H1 (cell line): ENCODE results near the gene RPAP3.

Experiments used
- CHD2 ChIP-seq: IDR thresholded peaks from 2 replicates; pipeline ENCODE4 v1.6.1; 2012; ENCODE audit warnings: low read length, improper control_type of control experiment
- POLR2A ChIP-seq, 2 experiments: IDR thresholded peaks; 1 replicate in 1 of 2; 2 replicates in 1 of 2; pipeline ENCODE4 v1.6.1; 2011; ENCODE audit warnings: low read depth in 2 of 2, low read length in 2 of 2, mild to moderate bottlenecking in 2 of 2; ENCODE audit errors: control extremely low read depth in 1 of 2
- POLR2AphosphoS5 ChIP-seq: IDR thresholded peaks from 2 replicates; pipeline ENCODE4 v1.6.1; 2011; ENCODE audit warnings: low read depth, low read length
- RNF2 ChIP-seq: fragments of 200-900, 300-1000 bp; sonication (generic); IDR thresholded peaks from 2 replicates; pipeline ENCODE4 v1.7.1; 2016; ENCODE audit warnings: borderline replicate concordance, low read depth, mild to moderate bottlenecking, antibody characterized with exemption, low read length; ENCODE audit not compliant: poor library complexity, severe bottlenecking; ENCODE audit errors: missing control alignments
- SUZ12 ChIP-seq: fragments of 200-600 bp; sonication (generic); IDR thresholded peaks from 2 replicates; pipeline ENCODE4 v1.6.1; 2012; ENCODE audit warnings: mild to moderate bottlenecking, inconsistent platforms, low read length, moderate library complexity, mixed read lengths
- TAF1 ChIP-seq: IDR thresholded peaks from 2 replicates; pipeline ENCODE4 v1.6.1; 2011; ENCODE audit warnings: mild to moderate bottlenecking, low read depth, low read length
- TF ChIP-seq, protein P1 (sequence below), 3 experiments: IDR thresholded peaks; 1 replicate in 2 of 3; 2 replicates in 1 of 3; pipeline versions ENCODE4 v1.5.1 to v1.6.1; 2011; ENCODE audit warnings: low read length in 3 of 3, mild to moderate bottlenecking in 3 of 3, inconsistent platforms in 2 of 3, low read depth in 1 of 3, moderate library complexity in 1 of 3; ENCODE audit not compliant: insufficient read depth in 1 of 3; ENCODE audit errors: control extremely low read depth in 1 of 3
- TF ChIP-seq, protein P2 (sequence below): IDR thresholded peaks from 2 replicates; pipeline ENCODE4 v1.6.1; 2011; ENCODE audit warnings: low read length, improper control_type of control experiment
- TF ChIP-seq, protein P3 (sequence below): IDR thresholded peaks from 2 replicates; pipeline ENCODE4 v1.6.1; 2011; ENCODE audit warnings: low read depth, mild to moderate bottlenecking, low read length; ENCODE audit not compliant: insufficient read depth

DNA sequence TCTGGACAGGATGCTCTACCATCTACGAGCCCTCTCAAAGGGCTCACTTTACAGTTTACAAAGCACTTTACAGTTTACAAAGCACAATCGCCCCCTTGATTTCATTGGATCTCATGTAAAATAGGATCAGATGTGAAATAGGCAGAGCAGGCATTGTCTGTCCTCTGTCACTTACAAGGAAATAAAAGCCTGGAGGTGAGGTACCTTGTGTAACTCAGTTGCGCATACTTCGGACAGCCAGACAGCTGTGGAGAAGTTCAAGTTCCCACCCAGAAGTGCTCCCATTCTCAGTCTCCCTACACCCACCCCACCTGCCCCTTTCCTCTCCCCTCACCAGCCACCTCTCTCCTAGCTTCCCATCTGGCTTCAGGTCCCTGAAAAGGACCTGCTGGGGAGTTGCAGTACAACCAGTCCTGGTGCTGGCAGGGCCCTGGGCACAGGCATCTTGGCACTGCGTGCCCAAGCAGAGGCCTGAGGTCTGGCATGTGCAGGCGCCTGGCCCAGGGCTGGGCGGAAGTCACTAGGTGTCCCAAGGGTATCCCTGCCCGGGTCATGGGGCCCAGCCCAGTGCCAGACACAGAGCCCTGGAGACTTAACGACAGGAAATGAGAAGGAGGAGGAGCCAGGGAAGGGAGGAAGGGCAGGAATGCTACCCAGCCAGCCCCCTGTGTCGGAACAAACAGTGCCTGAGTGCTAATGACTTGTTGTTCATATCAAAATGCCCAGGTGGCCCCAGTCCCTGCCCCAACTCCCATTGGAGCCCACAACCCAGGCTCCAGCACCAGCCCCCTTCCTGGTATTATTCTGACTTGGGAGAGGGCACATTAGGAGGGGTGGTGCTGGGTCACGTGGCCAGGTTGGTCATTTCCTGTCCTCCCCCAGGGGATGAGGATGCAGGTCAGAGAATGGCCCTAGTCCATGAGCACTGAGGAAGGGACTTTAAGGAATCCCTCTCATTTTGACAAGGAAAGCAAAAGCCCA, 47.5 kb upstream of the RPAP3 start:
- TF ChIP-seq TAF1 (no peak; the same call in 1 of the 2 replicates), RNF2 (no peak), SUZ12 (no peak), POLR2A (IDR thresholded peaks at IDR 0.05; ENCODE audit: control extremely low read depth in 1 of 2, low read depth in 2 of 2, low read length in 2 of 2) (peak in 1 of 2 experiments; percentile 37; a peak in 1 of 3 replicates), CHD2 (no peak), POLR2AphosphoS5 (no peak)
- TF ChIP-seq, protein P1, sequence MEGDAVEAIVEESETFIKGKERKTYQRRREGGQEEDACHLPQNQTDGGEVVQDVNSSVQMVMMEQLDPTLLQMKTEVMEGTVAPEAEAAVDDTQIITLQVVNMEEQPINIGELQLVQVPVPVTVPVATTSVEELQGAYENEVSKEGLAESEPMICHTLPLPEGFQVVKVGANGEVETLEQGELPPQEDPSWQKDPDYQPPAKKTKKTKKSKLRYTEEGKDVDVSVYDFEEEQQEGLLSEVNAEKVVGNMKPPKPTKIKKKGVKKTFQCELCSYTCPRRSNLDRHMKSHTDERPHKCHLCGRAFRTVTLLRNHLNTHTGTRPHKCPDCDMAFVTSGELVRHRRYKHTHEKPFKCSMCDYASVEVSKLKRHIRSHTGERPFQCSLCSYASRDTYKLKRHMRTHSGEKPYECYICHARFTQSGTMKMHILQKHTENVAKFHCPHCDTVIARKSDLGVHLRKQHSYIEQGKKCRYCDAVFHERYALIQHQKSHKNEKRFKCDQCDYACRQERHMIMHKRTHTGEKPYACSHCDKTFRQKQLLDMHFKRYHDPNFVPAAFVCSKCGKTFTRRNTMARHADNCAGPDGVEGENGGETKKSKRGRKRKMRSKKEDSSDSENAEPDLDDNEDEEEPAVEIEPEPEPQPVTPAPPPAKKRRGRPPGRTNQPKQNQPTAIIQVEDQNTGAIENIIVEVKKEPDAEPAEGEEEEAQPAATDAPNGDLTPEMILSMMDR (IDR thresholded peaks at IDR 0.05; ENCODE audit: control extremely low read depth in 1 of 3, insufficient read depth in 1 of 3, low read depth in 1 of 3, low read length in 3 of 3): no peak
- TF ChIP-seq, protein P2, sequence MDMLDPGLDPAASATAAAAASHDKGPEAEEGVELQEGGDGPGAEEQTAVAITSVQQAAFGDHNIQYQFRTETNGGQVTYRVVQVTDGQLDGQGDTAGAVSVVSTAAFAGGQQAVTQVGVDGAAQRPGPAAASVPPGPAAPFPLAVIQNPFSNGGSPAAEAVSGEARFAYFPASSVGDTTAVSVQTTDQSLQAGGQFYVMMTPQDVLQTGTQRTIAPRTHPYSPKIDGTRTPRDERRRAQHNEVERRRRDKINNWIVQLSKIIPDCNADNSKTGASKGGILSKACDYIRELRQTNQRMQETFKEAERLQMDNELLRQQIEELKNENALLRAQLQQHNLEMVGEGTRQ: peak; percentile 16; the same call in 1 of the 2 replicates
- TF ChIP-seq, protein P3, sequence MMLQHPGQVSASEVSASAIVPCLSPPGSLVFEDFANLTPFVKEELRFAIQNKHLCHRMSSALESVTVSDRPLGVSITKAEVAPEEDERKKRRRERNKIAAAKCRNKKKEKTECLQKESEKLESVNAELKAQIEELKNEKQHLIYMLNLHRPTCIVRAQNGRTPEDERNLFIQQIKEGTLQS: no peak
